Nephron progenitor cell (in vitro differentiated cells): Measurements from ENCODE around the gene IFNA7.
"Not testable (repeated sequence)": the region's sequence is repeated elsewhere in the genome, so short reads cannot be mapped to it uniquely, and the experiment has no call there.

ENCODE experiments used
- DNase-seq: peaks from one replicate; pipeline ENCODE4 v3.0.0; 2021
- H3K27ac Mint-ChIP-seq: 2 replicates; pipeline ENCODE4 v1.8.0; 2021; ENCODE audit warnings: mild to moderate bottlenecking, moderate library complexity, mixed read lengths
- H3K27me3 Mint-ChIP-seq: 2 replicates; pipeline ENCODE4 v1.8.0; 2021; ENCODE audit warnings: mild to moderate bottlenecking, low read depth, mixed read lengths; ENCODE audit not compliant: poor library complexity
- H3K36me3 Mint-ChIP-seq: 2 replicates; pipeline ENCODE4 v1.8.0; 2021; ENCODE audit warnings: low read depth, mixed read lengths
- H3K4me1 Mint-ChIP-seq: 2 replicates; pipeline ENCODE4 v1.8.0; 2021; ENCODE audit warnings: mixed read lengths
- H3K4me3 Mint-ChIP-seq: 2 replicates; pipeline ENCODE4 v1.8.0; 2021; ENCODE audit warnings: mild to moderate bottlenecking, moderate library complexity, mixed read lengths
- H3K9me3 Mint-ChIP-seq: 2 replicates; pipeline ENCODE4 v1.8.0; 2021; ENCODE audit warnings: mild to moderate bottlenecking, moderate library complexity, mixed read lengths
- TF ChIP-seq, protein P1 (sequence below): fragments of 200-600 bp; sonication (generic); IDR thresholded peaks from 2 replicates; pipeline ENCODE4 v1.5.0; 2021; ENCODE audit warnings: antibody characterized with exemption

Gene IFNA7

DNA sequence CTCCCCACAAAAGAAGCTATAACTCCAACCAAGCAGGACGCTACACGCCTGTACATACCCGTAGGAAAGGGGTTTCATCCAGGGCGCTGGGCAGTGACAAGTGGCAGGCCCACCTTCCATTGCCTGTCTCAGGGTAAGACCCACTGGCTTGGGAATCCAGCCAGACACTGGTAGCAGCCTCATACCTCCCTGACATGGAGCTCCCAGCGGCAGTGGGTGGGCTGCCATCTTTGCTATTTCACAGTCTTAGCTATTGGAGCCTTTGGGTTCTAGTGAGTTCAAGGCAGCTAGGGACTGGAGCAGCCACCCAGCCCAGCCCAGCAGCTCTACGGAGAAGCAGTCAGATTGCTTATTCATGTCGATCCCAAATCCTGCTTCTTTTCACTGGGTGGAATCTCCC is 8.3 kb upstream of the IFNA7 start:
- Mint-ChIP-seq H3K36me3 (no peaks in the 10 kb centered on the region), H3K4me1 (no peaks in the 10 kb centered on the region), H3K4me3 (no peak overlapping the region), H3K27me3 (peaks cover 7% of the 10 kb centered on the region), H3K9me3 (peaks cover 4% of the 10 kb centered on the region), H3K27ac (no peak overlapping the region)
- TF ChIP-seq, protein P1, sequence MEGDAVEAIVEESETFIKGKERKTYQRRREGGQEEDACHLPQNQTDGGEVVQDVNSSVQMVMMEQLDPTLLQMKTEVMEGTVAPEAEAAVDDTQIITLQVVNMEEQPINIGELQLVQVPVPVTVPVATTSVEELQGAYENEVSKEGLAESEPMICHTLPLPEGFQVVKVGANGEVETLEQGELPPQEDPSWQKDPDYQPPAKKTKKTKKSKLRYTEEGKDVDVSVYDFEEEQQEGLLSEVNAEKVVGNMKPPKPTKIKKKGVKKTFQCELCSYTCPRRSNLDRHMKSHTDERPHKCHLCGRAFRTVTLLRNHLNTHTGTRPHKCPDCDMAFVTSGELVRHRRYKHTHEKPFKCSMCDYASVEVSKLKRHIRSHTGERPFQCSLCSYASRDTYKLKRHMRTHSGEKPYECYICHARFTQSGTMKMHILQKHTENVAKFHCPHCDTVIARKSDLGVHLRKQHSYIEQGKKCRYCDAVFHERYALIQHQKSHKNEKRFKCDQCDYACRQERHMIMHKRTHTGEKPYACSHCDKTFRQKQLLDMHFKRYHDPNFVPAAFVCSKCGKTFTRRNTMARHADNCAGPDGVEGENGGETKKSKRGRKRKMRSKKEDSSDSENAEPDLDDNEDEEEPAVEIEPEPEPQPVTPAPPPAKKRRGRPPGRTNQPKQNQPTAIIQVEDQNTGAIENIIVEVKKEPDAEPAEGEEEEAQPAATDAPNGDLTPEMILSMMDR: no peak
- DNase-seq: no peak

DNA sequence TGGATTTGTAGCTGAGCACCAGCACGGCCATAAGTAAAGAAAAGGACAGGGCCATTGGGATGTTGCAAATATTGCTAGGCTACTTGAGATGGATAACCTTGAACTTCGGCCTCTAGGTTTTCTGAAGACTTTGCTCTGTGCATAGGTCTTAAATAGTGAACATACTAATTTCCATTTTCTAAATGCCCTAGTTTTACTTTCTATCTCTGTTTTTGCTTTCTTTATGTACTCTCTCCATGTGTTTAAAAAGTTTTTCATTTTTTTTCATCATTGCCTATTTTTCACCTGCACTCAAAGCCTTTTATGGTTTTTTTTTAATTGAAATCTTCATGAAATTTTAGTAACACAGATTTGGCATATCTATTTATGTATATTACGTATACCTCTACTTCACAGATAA is 5.0 kb upstream of the IFNA7 start, which contains the start of gene IFNA10:
Gene IFNA10 (minus strand): TSS at position 101 of the 400 bp plus-strand sequence. CDS start 46 bp downstream, at position 55.
- H3K36me3 Mint-ChIP-seq, H3K4me3 Mint-ChIP-seq, DNase-seq, H3K27ac Mint-ChIP-seq, H3K4me1 Mint-ChIP-seq: not testable (repeated sequence)
- peaks cover 13% of the 10 kb centered on the region for H3K27me3 Mint-ChIP-seq
- H3K9me3 Mint-ChIP-seq: peaks cover 13% of the 10 kb centered on the region

DNA sequence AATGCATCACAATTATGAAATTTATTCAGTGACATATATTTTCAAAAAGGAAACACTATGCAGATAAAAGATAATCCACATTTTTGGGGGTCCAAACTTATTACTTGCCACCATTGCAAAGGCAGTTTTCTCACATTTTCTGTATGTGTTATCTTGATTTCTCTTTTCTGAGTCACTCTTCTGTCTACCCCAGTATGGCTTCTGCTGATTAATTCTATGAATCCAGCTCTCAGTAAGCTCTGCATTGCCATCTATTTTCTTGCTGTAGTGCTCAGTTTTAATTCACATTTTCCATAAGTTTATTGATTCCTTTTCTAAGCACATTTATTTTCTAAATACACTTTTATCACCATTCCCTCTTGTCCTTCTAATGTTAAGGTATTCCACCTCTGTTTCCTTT is 3.2 kb upstream of the IFNA7 start:
- no peak overlapping the region for H3K27ac Mint-ChIP-seq
- peaks cover 7% of the 10 kb centered on the region for H3K27me3 Mint-ChIP-seq
- no peak overlapping the region for H3K4me3 Mint-ChIP-seq
- H3K36me3 Mint-ChIP-seq: no peaks in the 10 kb centered on the region
- no peak for DNase-seq
- TF ChIP-seq, protein P1: no peak
- no peaks in the 10 kb centered on the region for H3K4me1 Mint-ChIP-seq
- H3K9me3 Mint-ChIP-seq: peaks cover 13% of the 10 kb centered on the region

DNA sequence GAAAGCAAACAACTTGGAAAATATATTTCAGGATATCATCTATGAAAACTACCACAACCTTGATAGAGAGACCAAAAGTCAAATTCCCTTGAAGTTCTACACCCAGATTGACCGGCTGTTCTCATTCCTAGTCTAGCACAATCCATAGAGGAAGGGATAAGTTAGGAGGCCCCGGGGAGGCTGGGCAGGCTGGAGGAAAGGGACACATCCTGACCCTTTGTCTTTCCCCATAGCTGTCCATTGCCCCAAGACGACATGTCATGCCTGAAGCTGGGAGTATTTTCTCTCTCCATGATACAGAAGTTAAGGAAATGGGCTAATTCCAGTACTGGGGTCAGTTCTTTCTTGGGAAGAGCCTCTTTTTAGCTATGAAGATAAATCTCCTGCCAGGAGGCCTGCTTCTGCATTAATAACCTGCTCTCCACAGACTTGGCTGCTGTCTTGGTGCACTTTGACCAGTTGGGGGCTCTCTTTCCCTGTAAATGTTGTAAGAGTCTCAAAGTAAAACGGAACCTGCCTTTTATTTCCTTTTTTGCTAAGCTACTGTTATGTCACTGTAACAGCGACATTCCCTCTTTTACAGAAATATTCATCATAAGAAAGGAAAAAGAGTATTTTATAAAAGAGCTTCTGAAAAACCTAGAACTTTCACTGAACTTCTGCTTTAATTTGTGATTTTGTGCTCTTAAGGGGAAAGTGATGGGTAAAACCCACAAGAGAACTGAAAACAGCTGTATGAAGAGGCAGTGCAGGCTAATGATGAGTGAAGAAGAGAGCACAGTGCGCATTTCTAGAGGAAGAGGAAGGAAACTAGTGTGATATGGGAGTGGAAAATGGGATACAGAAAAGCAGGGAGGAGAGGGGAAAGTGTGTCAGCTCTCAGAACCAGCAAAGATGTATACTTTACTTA is 6.9 kb downstream of the IFNA7 start:
- DNase-seq: peak; percentile 18
- peak overlapping the region; percentile 64 for H3K27ac Mint-ChIP-seq
- TF ChIP-seq, protein P1: peak; percentile 62
- not testable (repeated sequence) for H3K36me3 Mint-ChIP-seq, H3K4me3 Mint-ChIP-seq, H3K4me1 Mint-ChIP-seq, H3K9me3 Mint-ChIP-seq
- peaks cover 16% of the 10 kb centered on the region for H3K27me3 Mint-ChIP-seq

GRCh38 chr9:21187487-21187886 is 14.5 kb downstream of the IFNA7 start, which contains the start of gene IFNA4:
TSS of gene IFNA4 (minus strand) at chr9:21187587. CDS start at chr9:21187531, 56 bp downstream.
- H3K36me3 Mint-ChIP-seq, H3K27me3 Mint-ChIP-seq: not testable (repeated sequence)

DNA sequence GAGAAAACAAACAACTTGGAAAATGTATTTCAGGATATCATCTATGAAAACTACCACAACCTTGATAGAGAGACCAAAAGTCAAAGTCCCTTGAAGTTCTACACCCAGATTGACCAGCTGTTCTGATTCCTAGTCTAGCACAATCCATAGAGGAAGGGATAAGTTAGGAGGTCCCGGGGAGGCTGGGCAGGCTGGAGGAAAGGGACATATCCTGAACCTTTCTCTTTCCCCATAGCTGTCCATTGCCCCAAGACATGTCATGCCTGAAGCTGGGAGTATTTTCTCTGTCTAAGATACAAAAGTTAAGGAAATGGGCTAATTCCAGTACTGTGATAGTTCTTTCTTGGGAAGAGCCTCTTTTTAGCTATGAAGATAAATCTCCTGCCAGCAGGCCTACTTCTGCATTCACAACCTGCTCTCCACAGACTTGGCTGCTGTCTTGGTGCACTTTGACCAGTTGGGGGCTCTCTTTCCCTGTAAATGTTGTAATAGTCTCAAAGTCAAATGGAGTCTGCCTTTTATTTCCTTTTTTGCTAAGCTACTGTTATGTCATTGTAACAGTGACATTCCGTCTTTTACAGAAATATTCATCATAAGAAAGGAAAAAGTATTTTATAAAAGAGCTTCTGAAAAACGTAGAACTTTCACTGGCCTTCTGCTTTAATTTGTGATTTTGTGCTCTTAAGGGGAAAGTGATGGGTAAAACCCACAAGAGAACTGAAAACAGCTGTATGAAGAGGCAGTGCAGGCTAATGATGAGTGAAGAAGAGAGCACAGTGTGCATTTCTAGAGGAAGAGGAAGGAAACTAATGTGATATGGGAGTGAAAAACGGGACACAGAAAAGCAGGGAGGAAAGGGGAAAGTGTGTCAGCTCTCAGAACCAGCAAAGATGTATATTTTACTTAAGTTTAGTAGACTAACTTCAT is 18.9 kb downstream of the IFNA7 start:
- not testable (repeated sequence) for H3K4me3 Mint-ChIP-seq, H3K9me3 Mint-ChIP-seq, H3K4me1 Mint-ChIP-seq, H3K27ac Mint-ChIP-seq, H3K36me3 Mint-ChIP-seq, DNase-seq
- H3K27me3 Mint-ChIP-seq: peaks cover 13% of the 10 kb centered on the region
- TF ChIP-seq, protein P1: peak; percentile 50

More at GRCh38 chr9:21187487-21187886, 14.5 kb downstream of the IFNA7 start, which contains the start of gene IFNA4:
- not testable (repeated sequence) for H3K9me3 Mint-ChIP-seq, H3K4me1 Mint-ChIP-seq, H3K4me3 Mint-ChIP-seq, DNase-seq, H3K27ac Mint-ChIP-seq
